ENCODE results near the gene ACACA. TPM values are rescaled to one million over a fixed set of nuclear protein-coding genes. Genes with fewer than 3 reads are reported as not detected.

Gene ACACA
- total RNA-seq, 1 experiment from 2014 or later, result 33.0 TPM

GRCh38 chr17:37177254-37177870 is 229.3 kb downstream of the ACACA start:
- peaks cover 23% of the 10 kb centered on the region for H3K36me3 ChIP-seq (ENCODE audit: low read depth, low read length)
- intact Hi-C loops (cut with micrococcal nuclease), result loop anchor here (5.0 to 10.0 kb wide), 2 partner anchors 47 to 70 kb away; no protein-coding TSS in a partner anchor
- no peak for ATAC-seq
- H4K20me1 ChIP-seq (ENCODE audit: low read length), result peaks cover 5% of the 10 kb centered on the region; the same call in 1 of the 2 replicates
- no peak overlapping the region for H3K9ac ChIP-seq (ENCODE audit: low read length)
- no TSS peak for BruUV-seq (replicated peaks)
- H3K4me3 ChIP-seq (ENCODE audit: low read length), result no peak overlapping the region
- H3F3A ChIP-seq (ENCODE audit: low read length, unreplicated experiment), result peaks cover 6% of the 10 kb centered on the region
- H2AFZ ChIP-seq (ENCODE audit: low read length), result no peak overlapping the region
- no peaks in the 10 kb centered on the region for H3K79me2 ChIP-seq (ENCODE audit: low read length)
- no peaks in the 10 kb centered on the region for H3K27me3 ChIP-seq (ENCODE audit: low read length)
- H3K9me3 ChIP-seq (ENCODE audit: low read length), result no peaks in the 10 kb centered on the region
- POLR2A ChIA-PET (ENCODE audit: unreplicated experiment), result interaction anchor here (0.5 kb wide), 1 partner anchor 632 kb away, joined by 4 read pairs; no protein-coding TSS in a partner anchor
- DNase-seq, result no peak
- CTCF ChIA-PET, result no interaction called here
- H3K9me2 ChIP-seq (replicated peaks; ENCODE audit: low read length), result no peaks in the 10 kb centered on the region
- no peak overlapping the region for H3K27ac ChIP-seq (ENCODE audit: low read length)
- no peak for TF ChIP-seq EZH2 (IDR thresholded peaks at IDR 0.05; ENCODE audit: low read length, unreplicated experiment)
- no peak for TF ChIP-seq EZH2phosphoT487 (IDR thresholded peaks at IDR 0.05; ENCODE audit: borderline replicate concordance, low read length)
- no peak for TF ChIP-seq CTCF (conservative IDR thresholded peaks at IDR 0.05; ENCODE audit: low read depth, low read length)
- peaks cover 22% of the 10 kb centered on the region for H3K4me1 ChIP-seq (ENCODE audit: insufficient read depth, low read length)
- no peak overlapping the region for H3K4me2 ChIP-seq (ENCODE audit: low read length)

- intact Hi-C loops (cut with micrococcal nuclease), result loop anchor here (5.0 to 10.0 kb wide), 2 partner anchors 48 to 69 kb away; no protein-coding TSS in a partner anchor
Measured at GRCh38 chr17:37176723-37177122, 229.9 kb downstream of the ACACA start.

More at GRCh38 chr17:37176723-37177122, 229.9 kb downstream of the ACACA start:
- ChIA-PET CTCF (no interaction called here), POLR2A (ENCODE audit: unreplicated experiment) (interaction anchor here (0.5 to 0.7 kb wide), 2 partner anchors 15 to 631 kb away, joined by 4 to 6 read pairs; no protein-coding TSS in a partner anchor)
- peaks cover 6% of the 10 kb centered on the region for H3F3A ChIP-seq (ENCODE audit: low read length, unreplicated experiment)
- H3K9me2 ChIP-seq (replicated peaks; ENCODE audit: low read length), result no peaks in the 10 kb centered on the region
- H3K27ac ChIP-seq (ENCODE audit: low read length), result no peak overlapping the region
- H3K36me3 ChIP-seq (ENCODE audit: low read depth, low read length), result peaks cover 23% of the 10 kb centered on the region
- H3K4me3 ChIP-seq (ENCODE audit: low read length), result no peak overlapping the region
- no peak overlapping the region for H3K4me2 ChIP-seq (ENCODE audit: low read length)
- H4K20me1 ChIP-seq (ENCODE audit: low read length), result peaks cover 5% of the 10 kb centered on the region; the same call in 1 of the 2 replicates
- H3K4me1 ChIP-seq (ENCODE audit: insufficient read depth, low read length), result peaks cover 22% of the 10 kb centered on the region
- BruUV-seq (replicated peaks), result no TSS peak
- H3K9me3 ChIP-seq (ENCODE audit: low read length), result no peaks in the 10 kb centered on the region
- H3K27me3 ChIP-seq (ENCODE audit: low read length), result no peaks in the 10 kb centered on the region
- H2AFZ ChIP-seq (ENCODE audit: low read length), result no peak overlapping the region
- no peak for TF ChIP-seq EZH2 (IDR thresholded peaks at IDR 0.05; ENCODE audit: low read length, unreplicated experiment)
- TF ChIP-seq EZH2phosphoT487 (IDR thresholded peaks at IDR 0.05; ENCODE audit: borderline replicate concordance, low read length), result no peak
- no peak for TF ChIP-seq CTCF (conservative IDR thresholded peaks at IDR 0.05; ENCODE audit: low read depth, low read length)
- peak; percentile 47; the same call in 1 of the 2 replicates for ATAC-seq
- no peak overlapping the region for H3K9ac ChIP-seq (ENCODE audit: low read length)
- no peaks in the 10 kb centered on the region for H3K79me2 ChIP-seq (ENCODE audit: low read length)
- peak; percentile 16 for DNase-seq
